H1 (cell line): ENCODE measurements around the gene CCPG1.

Experiments
- ATF3 ChIP-seq: IDR thresholded peaks from 2 replicates; pipeline ENCODE4 v1.6.1; 2011; ENCODE audit warnings: low read depth, mild to moderate bottlenecking, low read length; ENCODE audit not compliant: insufficient read depth
- CTCF ChIP-seq, 3 experiments: IDR thresholded peaks; 1 replicate in 2 of 3; 2 replicates in 1 of 3; pipeline versions ENCODE4 v1.5.1 to v1.6.1; 2011; ENCODE audit warnings: low read length in 3 of 3, mild to moderate bottlenecking in 3 of 3, inconsistent platforms in 2 of 3, low read depth in 1 of 3, moderate library complexity in 1 of 3; ENCODE audit not compliant: insufficient read depth in 1 of 3; ENCODE audit errors: control extremely low read depth in 1 of 3
- EZH2 ChIP-seq: fragments of 200-600 bp; sonication (generic); IDR thresholded peaks from 2 replicates; pipeline ENCODE4 v1.7.1; 2012; ENCODE audit warnings: low read depth, mild to moderate bottlenecking, moderate library complexity, low read length, inconsistent platforms; ENCODE audit not compliant: severe bottlenecking
- POLR2A ChIP-seq, 2 experiments: IDR thresholded peaks; 1 replicate in 1 of 2; 2 replicates in 1 of 2; pipeline ENCODE4 v1.6.1; 2011; ENCODE audit warnings: low read depth in 2 of 2, low read length in 2 of 2, mild to moderate bottlenecking in 2 of 2; ENCODE audit errors: control extremely low read depth in 1 of 2

GRCh38 chr15:55401786-55402246 is 6.3 kb downstream of the CCPG1 start:
- no peak for TF ChIP-seq POLR2A (IDR thresholded peaks at IDR 0.05; ENCODE audit: control extremely low read depth in 1 of 2, low read depth in 2 of 2, low read length in 2 of 2)
- no peak for TF ChIP-seq CTCF (IDR thresholded peaks at IDR 0.05; ENCODE audit: control extremely low read depth in 1 of 3, insufficient read depth in 1 of 3, low read depth in 1 of 3, low read length in 3 of 3)
- TF ChIP-seq ATF3 = no peak
- no peak for TF ChIP-seq EZH2
